PFSK-1 (cell line): ENCODE measurements around the gene PADI4.

Experiments used
- FOXP2 ChIP-seq: optimal IDR thresholded peaks from 2 replicates; pipeline ENCODE3; 2011; ENCODE audit warnings: borderline replicate concordance, control low read depth, inconsistent platforms; ENCODE audit not compliant: insufficient read depth; ENCODE audit errors: extremely low read length, extremely low read depth
- POLR2AphosphoS5 ChIP-seq: IDR thresholded peaks from 2 replicates; pipeline ENCODE4 v1.6.1; 2012; ENCODE audit warnings: low read depth, mild to moderate bottlenecking, control low read depth, low read length, moderate library complexity
- REST ChIP-seq, 2 experiments: IDR thresholded peaks; 2 replicates each; pipeline versions ENCODE4 v1.6.1 to v1.8.0; 2011 to 2012; ENCODE audit warnings: low read depth in 2 of 2, low read length in 2 of 2, control low read depth in 1 of 2, inconsistent platforms in 1 of 2, mild to moderate bottlenecking in 1 of 2, moderate library complexity in 1 of 2; ENCODE audit not compliant: insufficient read depth in 1 of 2
- SIN3A ChIP-seq: IDR thresholded peaks from 2 replicates; pipeline ENCODE4 v1.6.1; 2012; ENCODE audit warnings: mild to moderate bottlenecking, low read length, moderate library complexity, borderline replicate concordance; ENCODE audit not compliant: insufficient read depth
- TAF1 ChIP-seq: IDR thresholded peaks from 2 replicates; pipeline ENCODE4 v1.6.1; 2012; ENCODE audit warnings: low read length, control low read depth, borderline replicate concordance; ENCODE audit not compliant: insufficient read depth

PADI4 gene

DNA sequence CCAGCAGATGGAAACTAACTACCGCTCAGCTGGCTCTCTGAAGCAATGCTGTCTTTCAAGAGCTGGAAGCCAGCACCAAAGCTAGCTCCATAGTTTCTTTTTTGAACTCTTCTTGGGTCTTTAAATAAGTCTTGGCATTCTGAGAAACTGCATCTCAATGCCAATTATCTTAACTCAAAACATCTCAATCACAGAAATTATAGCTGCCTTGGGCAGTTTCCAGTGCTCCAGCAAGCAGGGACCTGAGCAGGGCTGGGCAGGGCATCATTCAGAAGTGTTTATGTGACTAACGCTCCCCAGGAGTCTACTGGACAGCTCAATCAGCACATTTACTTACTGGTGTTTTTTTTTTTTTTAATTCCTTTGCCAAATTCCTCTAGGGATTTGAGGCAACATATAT, 18.3 kb upstream of the PADI4 start:
- TF ChIP-seq SIN3A (no peak), REST (IDR thresholded peaks at IDR 0.05; ENCODE audit: insufficient read depth in 1 of 2, low read depth in 2 of 2, low read length in 2 of 2) (no peak), TAF1 (no peak), POLR2AphosphoS5 (no peak), FOXP2 (no peak)

DNA sequence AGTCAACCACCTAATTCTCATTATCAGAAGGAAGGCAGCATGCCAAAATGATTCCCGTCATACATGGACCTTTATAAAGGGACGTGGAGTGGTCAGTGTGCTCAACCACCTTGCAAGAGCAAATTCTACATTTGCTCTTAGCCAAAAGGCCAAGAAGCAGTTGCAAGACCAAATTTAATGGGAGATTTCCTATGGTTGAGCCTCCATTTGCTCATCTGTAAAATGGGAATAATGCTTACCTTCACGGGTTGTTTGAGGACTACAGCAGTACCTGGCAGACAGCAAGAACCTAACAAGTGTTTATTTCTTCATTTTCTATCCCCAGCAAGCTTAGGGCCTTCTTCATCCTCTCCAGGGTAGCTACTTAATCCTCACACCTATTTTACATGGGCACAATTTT, 17.4 kb upstream of the PADI4 start:
- no peak for TF ChIP-seq FOXP2
- TF ChIP-seq POLR2AphosphoS5, result no peak
- no peak for TF ChIP-seq TAF1
- TF ChIP-seq SIN3A, result no peak
- TF ChIP-seq REST (IDR thresholded peaks at IDR 0.05; ENCODE audit: insufficient read depth in 1 of 2, low read depth in 2 of 2, low read length in 2 of 2), result no peak

GRCh38 chr1:17292299-17293160, 15.5 kb upstream of the PADI4 start:
- TF ChIP-seq FOXP2, result no peak

GRCh38 chr1:17293681-17294425, 14.1 kb upstream of the PADI4 start:
- no peak for TF ChIP-seq TAF1
- no peak for TF ChIP-seq SIN3A
- no peak for TF ChIP-seq REST (IDR thresholded peaks at IDR 0.05; ENCODE audit: insufficient read depth in 1 of 2, low read depth in 2 of 2, low read length in 2 of 2)
- no peak for TF ChIP-seq FOXP2
- TF ChIP-seq POLR2AphosphoS5, result no peak

DNA sequence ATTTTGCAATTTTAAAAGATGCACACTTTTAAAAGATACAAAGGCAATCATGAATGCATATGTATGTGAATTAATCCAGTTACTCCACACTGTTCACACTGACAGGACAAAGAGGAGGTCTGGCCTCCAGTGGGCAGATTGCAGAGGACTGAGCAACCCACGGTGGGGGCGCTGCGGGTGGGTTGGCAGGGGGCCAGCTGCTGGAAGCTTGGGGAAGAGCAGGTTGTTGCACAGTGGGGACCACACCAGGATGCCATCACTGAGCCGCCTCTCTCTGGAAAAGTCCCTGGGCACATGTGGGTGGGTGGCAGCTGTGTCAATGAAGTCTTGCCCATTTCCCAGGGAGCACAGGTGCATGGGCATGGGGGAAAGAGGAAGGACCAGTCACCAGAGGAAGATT, 12.7 kb upstream of the PADI4 start:
- TF ChIP-seq SIN3A (no peak), FOXP2 (no peak), POLR2AphosphoS5 (no peak), TAF1 (no peak), REST (IDR thresholded peaks at IDR 0.05; ENCODE audit: insufficient read depth in 1 of 2, low read depth in 2 of 2, low read length in 2 of 2) (no peak)
